Astrocyte of the cerebellum (primary cell): Measurements from ENCODE around the gene SERBP1.

Source experiments
- DNase-seq: peaks from one replicate; pipeline ENCODE4 v3.0.0-alpha.2; 2011; ENCODE audit warnings: low read depth
- H3K4me3 ChIP-seq: 2 replicates; pipeline ENCODE4 v1.5.1; 2011; ENCODE audit warnings: mild to moderate bottlenecking, low read depth, low read length, moderate library complexity
- CTCF ChIP-seq: IDR thresholded peaks from 2 replicates; pipeline ENCODE4 v1.5.1; 2012; ENCODE audit warnings: low read length, low read depth, moderate library complexity, mild to moderate bottlenecking; ENCODE audit errors: missing control alignments
- in situ Hi-C: cut with HindIII; loops from 2 replicates; pipeline ENCODE4 v1.10.0; 2017; ENCODE audit warnings: low sequenced_read_pairs

SERBP1 gene

GRCh38 chr1:67468066-67468718 is 38.0 kb upstream of the SERBP1 start:
- in situ Hi-C loops, result no loop called here
- TF ChIP-seq CTCF, result no peak

GRCh38 chr1:67465375-67465774 is 35.2 kb upstream of the SERBP1 start:
- DNase-seq, result no peak
- no peak for TF ChIP-seq CTCF
- in situ Hi-C loops, result no loop called here
- no peak overlapping the region for H3K4me3 ChIP-seq

More at GRCh38 chr1:67468066-67468718, 38.0 kb upstream of the SERBP1 start:
- DNase-seq, result no peak
- H3K4me3 ChIP-seq, result no peak overlapping the region

GRCh38 chr1:67464746-67465145 is 34.5 kb upstream of the SERBP1 start:
- H3K4me3 ChIP-seq, result no peak overlapping the region
- TF ChIP-seq CTCF, result no peak
- in situ Hi-C loops, result no loop called here
- DNase-seq, result no peak

GRCh38 chr1:67464058-67464457 is 33.9 kb upstream of the SERBP1 start:
- no peak for TF ChIP-seq CTCF
- DNase-seq, result no peak

GRCh38 chr1:67463298-67463955 is 33.2 kb upstream of the SERBP1 start:
- in situ Hi-C loops, result no loop called here
- H3K4me3 ChIP-seq, result no peak overlapping the region
- no peak for DNase-seq
- TF ChIP-seq CTCF, result no peak

More at GRCh38 chr1:67464058-67464457, 33.9 kb upstream of the SERBP1 start:
- H3K4me3 ChIP-seq, result no peak overlapping the region
- in situ Hi-C loops, result no loop called here

GRCh38 chr1:67460676-67461500 is 30.7 kb upstream of the SERBP1 start:
- DNase-seq, result no peak
- in situ Hi-C loops, result no loop called here

More at GRCh38 chr1:67460676-67461500, 30.7 kb upstream of the SERBP1 start:
- TF ChIP-seq CTCF, result no peak
- H3K4me3 ChIP-seq, result no peak overlapping the region
